Measurements from ENCODE around the gene PTPN1.

PTPN1 gene

DNA sequence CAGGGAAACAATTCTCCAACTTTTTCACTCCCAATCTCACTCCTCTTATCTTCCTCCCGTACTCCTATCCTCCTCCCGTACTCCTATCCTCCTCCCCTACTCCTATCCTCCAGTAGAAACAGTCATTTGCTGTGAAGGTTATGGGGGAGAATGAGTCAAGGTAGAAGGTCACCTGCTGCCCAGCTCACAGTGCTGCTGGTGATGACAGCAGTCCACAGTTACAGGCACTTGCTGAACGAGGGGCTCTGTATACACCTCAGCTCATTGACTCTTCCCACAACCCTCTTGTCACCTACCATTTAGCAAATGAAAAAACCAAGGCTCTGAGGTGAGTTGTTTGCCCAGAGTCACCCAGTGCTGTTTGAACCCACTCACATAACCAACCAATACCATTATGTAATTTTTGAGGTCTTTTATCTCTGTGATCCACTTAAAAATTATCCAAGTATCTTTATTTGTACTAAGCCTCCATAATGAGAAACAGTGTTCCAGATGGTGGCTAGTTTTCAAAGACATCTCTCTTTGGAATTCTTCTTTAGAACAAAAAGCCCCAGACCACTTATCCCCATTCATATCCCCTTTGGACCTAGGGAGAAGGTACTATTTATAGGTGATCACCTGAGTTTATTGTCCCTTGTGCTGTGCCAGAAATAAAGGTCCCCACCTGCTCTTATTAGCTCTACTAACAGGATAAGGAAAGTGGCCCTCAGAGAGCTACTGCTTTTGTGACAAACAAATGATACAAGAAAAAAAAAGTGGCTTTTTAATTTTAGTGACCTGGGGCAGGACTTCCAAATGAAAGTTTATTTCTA is 53.2 kb downstream of the PTPN1 start:
- no peak for TF ChIP-seq EZH2phosphoT487 (IDR thresholded peaks at IDR 0.05; ENCODE audit: borderline replicate concordance, low read length)
- TF ChIP-seq, protein P1, sequence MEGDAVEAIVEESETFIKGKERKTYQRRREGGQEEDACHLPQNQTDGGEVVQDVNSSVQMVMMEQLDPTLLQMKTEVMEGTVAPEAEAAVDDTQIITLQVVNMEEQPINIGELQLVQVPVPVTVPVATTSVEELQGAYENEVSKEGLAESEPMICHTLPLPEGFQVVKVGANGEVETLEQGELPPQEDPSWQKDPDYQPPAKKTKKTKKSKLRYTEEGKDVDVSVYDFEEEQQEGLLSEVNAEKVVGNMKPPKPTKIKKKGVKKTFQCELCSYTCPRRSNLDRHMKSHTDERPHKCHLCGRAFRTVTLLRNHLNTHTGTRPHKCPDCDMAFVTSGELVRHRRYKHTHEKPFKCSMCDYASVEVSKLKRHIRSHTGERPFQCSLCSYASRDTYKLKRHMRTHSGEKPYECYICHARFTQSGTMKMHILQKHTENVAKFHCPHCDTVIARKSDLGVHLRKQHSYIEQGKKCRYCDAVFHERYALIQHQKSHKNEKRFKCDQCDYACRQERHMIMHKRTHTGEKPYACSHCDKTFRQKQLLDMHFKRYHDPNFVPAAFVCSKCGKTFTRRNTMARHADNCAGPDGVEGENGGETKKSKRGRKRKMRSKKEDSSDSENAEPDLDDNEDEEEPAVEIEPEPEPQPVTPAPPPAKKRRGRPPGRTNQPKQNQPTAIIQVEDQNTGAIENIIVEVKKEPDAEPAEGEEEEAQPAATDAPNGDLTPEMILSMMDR (IDR thresholded peaks at IDR 0.05; ENCODE audit: low read depth, low read length, poor library complexity, severe bottlenecking): no peak
- H3K4me1 ChIP-seq (ENCODE audit: control insufficient read depth, low read length): no peaks in the 10 kb centered on the region
- peaks cover 7% of the 10 kb centered on the region for H3K79me2 ChIP-seq (ENCODE audit: control insufficient read depth, low read length)
- H3K27me3 ChIP-seq (ENCODE audit: control insufficient read depth, low read length): no peaks in the 10 kb centered on the region
- H3K9me3 ChIP-seq (ENCODE audit: control insufficient read depth, insufficient read depth, low read length): no peaks in the 10 kb centered on the region
- no peaks in the 10 kb centered on the region for H3K9me2 ChIP-seq (replicated peaks; ENCODE audit: control insufficient read depth, low read length)
- no peak overlapping the region for H3K27ac ChIP-seq (ENCODE audit: low read depth, low read length)
- no peak overlapping the region for H3K4me2 ChIP-seq (ENCODE audit: low read length)
- peaks cover 27% of the 10 kb centered on the region for H3K36me3 ChIP-seq (ENCODE audit: control insufficient read depth, low read length)
- peaks cover 4% of the 10 kb centered on the region; the same call in 1 of the 2 replicates for H4K20me1 ChIP-seq (ENCODE audit: control insufficient read depth, insufficient read depth, low read depth, low read length)
- no peak overlapping the region for H3K4me3 ChIP-seq (ENCODE audit: low read length)
- H3F3A ChIP-seq (ENCODE audit: control insufficient read depth, insufficient read depth): no peaks in the 10 kb centered on the region

DNA sequence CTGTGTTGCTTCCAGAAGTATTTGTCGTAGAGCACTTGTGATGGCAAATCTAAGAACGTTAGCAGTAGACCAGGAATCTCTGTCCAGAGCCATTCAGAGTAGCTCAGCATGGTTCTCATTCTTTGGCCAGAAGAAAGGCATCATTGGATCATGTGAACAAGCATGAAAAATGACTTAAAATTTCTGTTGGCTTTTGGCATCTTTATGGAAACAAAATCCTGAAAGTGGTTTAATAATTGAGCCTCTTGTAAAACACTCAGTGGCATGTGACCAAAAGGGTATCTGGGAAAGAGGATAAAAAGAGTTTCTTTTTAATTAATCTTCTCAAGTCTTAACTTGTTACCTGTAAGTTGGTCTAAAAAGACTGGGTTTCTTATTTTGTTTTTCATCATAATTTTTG is 55.2 kb downstream of the PTPN1 start:
- Histone ChIP-seq H3K27me3 (ENCODE audit: control insufficient read depth, low read length) (no peaks in the 10 kb centered on the region), H4K20me1 (ENCODE audit: control insufficient read depth, insufficient read depth, low read depth, low read length) (peaks cover 4% of the 10 kb centered on the region; the same call in 1 of the 2 replicates), H3K4me1 (ENCODE audit: control insufficient read depth, low read length) (no peaks in the 10 kb centered on the region), H3K4me2 (ENCODE audit: low read length) (no peak overlapping the region), H3K4me3 (ENCODE audit: low read length) (no peak overlapping the region), H3K27ac (ENCODE audit: low read depth, low read length) (no peak overlapping the region), H3K9me2 (replicated peaks; ENCODE audit: control insufficient read depth, low read length) (no peaks in the 10 kb centered on the region), H3K36me3 (ENCODE audit: control insufficient read depth, low read length) (peaks cover 37% of the 10 kb centered on the region), H3F3A (ENCODE audit: control insufficient read depth, insufficient read depth) (no peaks in the 10 kb centered on the region), H3K79me2 (ENCODE audit: control insufficient read depth, low read length) (no peaks in the 10 kb centered on the region; the same call in 1 of the 2 replicates), H3K9me3 (ENCODE audit: control insufficient read depth, insufficient read depth, low read length) (no peaks in the 10 kb centered on the region)
- TF ChIP-seq, protein P1 (IDR thresholded peaks at IDR 0.05; ENCODE audit: low read depth, low read length, poor library complexity, severe bottlenecking): no peak
- no peak for TF ChIP-seq EZH2phosphoT487 (IDR thresholded peaks at IDR 0.05; ENCODE audit: borderline replicate concordance, low read length)

DNA sequence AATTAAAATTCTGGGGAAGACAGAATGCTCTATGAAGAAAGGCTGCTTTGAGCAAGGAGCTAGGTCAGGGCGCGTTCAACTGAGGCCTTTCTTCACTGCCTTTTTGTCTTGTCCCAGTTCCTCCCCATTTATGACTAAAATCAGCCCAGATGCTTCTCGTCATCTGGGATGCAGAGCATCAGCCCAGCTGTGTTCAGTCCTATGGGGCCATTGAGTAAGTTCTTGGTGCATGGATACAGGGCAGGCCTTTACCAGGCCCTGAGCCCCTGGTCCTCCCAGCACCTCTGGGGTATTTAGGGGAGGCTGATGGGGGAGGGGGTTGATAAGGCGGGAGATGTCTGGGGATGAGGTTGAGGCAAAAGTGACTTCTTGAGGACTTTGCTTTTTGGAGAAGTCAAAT is 55.7 kb downstream of the PTPN1 start:
- Histone ChIP-seq H4K20me1 (ENCODE audit: control insufficient read depth, insufficient read depth, low read depth, low read length) (peaks cover 4% of the 10 kb centered on the region; the same call in 1 of the 2 replicates), H3K4me2 (ENCODE audit: low read length) (no peak overlapping the region), H3K36me3 (ENCODE audit: control insufficient read depth, low read length) (peaks cover 37% of the 10 kb centered on the region), H3K9me2 (replicated peaks; ENCODE audit: control insufficient read depth, low read length) (no peaks in the 10 kb centered on the region), H3F3A (ENCODE audit: control insufficient read depth, insufficient read depth) (no peaks in the 10 kb centered on the region), H3K27ac (ENCODE audit: low read depth, low read length) (no peak overlapping the region), H3K4me3 (ENCODE audit: low read length) (no peak overlapping the region), H3K27me3 (ENCODE audit: control insufficient read depth, low read length) (no peaks in the 10 kb centered on the region), H3K9me3 (ENCODE audit: control insufficient read depth, insufficient read depth, low read length) (no peaks in the 10 kb centered on the region), H3K4me1 (ENCODE audit: control insufficient read depth, low read length) (no peaks in the 10 kb centered on the region), H3K79me2 (ENCODE audit: control insufficient read depth, low read length) (no peaks in the 10 kb centered on the region)
- TF ChIP-seq, protein P1 (IDR thresholded peaks at IDR 0.05; ENCODE audit: low read depth, low read length, poor library complexity, severe bottlenecking): no peak
- TF ChIP-seq EZH2phosphoT487 (IDR thresholded peaks at IDR 0.05; ENCODE audit: borderline replicate concordance, low read length): no peak

Data from DOHH2 (cell line).